Duodenal mucosa (tissue), 2 donors: ENCODE measurements around the gene NUMB.

Experiments
- H3K27ac ChIP-seq: one replicate; pipeline ENCODE4 v1.7.0; 2013; ENCODE audit warnings: low read depth, low read length
- H3K27me3 ChIP-seq, 2 donors: one replicate each; pipeline ENCODE4 v1.7.0; 2013; ENCODE audit warnings: low read length in 2 of 2, control low read depth in 1 of 2; ENCODE audit not compliant: insufficient read depth in 2 of 2, control insufficient read depth in 1 of 2
- H3K36me3 ChIP-seq, 2 donors: one replicate each; pipeline ENCODE4 v1.7.0; 2013; ENCODE audit warnings: low read length in 2 of 2, control low read depth in 1 of 2; ENCODE audit not compliant: insufficient read depth in 2 of 2, control insufficient read depth in 1 of 2
- H3K4me1 ChIP-seq, 2 donors: one replicate each; pipeline ENCODE4 v1.7.0; 2013; ENCODE audit warnings: low read length in 2 of 2, control low read depth in 1 of 2; ENCODE audit not compliant: insufficient read depth in 2 of 2, control insufficient read depth in 1 of 2
- H3K4me3 ChIP-seq, 2 donors: one replicate each; pipeline ENCODE4 v1.7.0; 2013; ENCODE audit warnings: low read length in 2 of 2, low read depth in 1 of 2
- H3K9ac ChIP-seq, 2 donors: one replicate each; pipeline ENCODE4 v1.7.0; 2013; ENCODE audit warnings: low read length in 2 of 2, low read depth in 1 of 2
- H3K9me3 ChIP-seq, 2 donors: one replicate each; pipeline ENCODE4 v1.7.0; 2013; ENCODE audit warnings: low read length in 2 of 2, control low read depth in 1 of 2; ENCODE audit not compliant: control insufficient read depth in 1 of 2

The NUMB gene

DNA sequence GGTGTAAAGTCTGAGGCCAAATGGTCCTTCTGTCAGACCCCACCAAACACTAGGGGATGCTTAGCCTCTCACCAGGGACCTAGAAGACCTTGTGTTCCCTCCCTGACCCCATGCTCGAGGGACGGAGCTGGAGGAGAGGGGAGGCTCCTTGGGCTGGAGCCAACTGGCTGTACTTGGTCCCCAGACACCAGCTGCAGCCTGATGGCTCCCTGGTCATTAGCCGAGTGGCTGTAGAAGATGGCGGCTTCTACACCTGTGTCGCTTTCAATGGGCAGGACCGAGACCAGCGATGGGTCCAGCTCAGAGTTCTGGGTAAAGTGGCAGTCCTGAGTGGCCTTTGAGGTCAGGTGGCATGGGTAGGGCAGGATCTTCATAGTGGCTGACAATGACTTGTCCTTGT is 192.0 kb downstream of the NUMB start:
- H3K4me3 ChIP-seq, result no peak overlapping the region
- no peaks in the 10 kb centered on the region for H3K9me3 ChIP-seq
- H3K27me3 ChIP-seq, result no peaks in the 10 kb centered on the region
- H3K27ac ChIP-seq, result no peak overlapping the region
- H3K9ac ChIP-seq, result no peak overlapping the region
- no peaks in the 10 kb centered on the region for H3K36me3 ChIP-seq
- H3K4me1 ChIP-seq, result peaks cover 4 to 6% of the 10 kb centered on the region in 2 donors

GRCh38 chr14:73265721-73266046 is 192.7 kb downstream of the NUMB start:
- Histone ChIP-seq H3K27ac (no peak overlapping the region), H3K4me3 (no peak overlapping the region), H3K9me3 (no peaks in the 10 kb centered on the region), H3K36me3 (no peaks in the 10 kb centered on the region), H3K27me3 (no peaks in the 10 kb centered on the region), H3K4me1 (peaks cover 4 to 6% of the 10 kb centered on the region in 2 donors), H3K9ac (no peak overlapping the region)

DNA sequence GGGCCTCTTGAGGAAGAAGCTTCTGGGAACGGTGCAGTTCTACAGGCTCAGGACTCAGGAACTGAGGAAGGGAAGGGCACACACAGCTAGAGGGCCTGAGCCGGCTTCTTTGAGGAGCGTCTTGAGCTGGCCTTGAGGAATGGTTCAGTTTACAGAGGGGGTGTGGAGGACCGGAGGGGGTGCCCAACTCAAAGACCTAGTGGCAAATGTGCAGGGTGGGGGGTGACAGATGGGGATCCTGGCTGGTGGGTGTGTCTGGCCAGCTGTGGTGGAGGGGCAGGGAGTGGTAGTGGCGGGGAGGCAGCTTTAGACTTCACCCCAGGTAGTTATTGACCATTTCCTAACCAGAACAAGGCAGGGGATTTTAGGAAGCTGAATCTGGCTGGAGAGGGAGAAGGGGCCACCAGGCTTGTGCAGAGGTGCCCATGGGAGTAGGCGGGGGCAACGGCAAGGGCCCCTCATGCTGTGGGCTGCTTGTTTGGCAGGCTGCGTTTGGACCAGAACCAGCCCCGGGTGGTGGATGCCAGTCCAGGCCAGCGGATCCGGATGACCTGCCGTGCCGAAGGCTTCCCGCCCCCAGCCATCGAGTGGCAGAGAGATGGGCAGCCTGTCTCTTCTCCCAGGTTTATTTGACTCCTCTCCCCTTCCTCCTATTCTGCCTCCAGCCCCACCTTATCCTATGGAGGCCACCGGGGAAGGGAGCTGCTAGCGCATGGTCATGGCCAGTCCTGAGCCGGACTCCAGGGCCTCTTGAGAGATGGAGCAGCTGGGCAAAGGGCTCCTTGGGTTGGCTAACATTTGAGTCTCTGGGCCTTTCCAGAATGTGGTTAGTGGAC is 193.2 kb downstream of the NUMB start:
- Histone ChIP-seq H3K4me3 (no peak overlapping the region), H3K36me3 (no peaks in the 10 kb centered on the region), H3K27ac (no peak overlapping the region), H3K27me3 (no peaks in the 10 kb centered on the region), H3K9ac (no peak overlapping the region), H3K9me3 (no peaks in the 10 kb centered on the region), H3K4me1 (peaks cover 4 to 6% of the 10 kb centered on the region in 2 donors)

DNA sequence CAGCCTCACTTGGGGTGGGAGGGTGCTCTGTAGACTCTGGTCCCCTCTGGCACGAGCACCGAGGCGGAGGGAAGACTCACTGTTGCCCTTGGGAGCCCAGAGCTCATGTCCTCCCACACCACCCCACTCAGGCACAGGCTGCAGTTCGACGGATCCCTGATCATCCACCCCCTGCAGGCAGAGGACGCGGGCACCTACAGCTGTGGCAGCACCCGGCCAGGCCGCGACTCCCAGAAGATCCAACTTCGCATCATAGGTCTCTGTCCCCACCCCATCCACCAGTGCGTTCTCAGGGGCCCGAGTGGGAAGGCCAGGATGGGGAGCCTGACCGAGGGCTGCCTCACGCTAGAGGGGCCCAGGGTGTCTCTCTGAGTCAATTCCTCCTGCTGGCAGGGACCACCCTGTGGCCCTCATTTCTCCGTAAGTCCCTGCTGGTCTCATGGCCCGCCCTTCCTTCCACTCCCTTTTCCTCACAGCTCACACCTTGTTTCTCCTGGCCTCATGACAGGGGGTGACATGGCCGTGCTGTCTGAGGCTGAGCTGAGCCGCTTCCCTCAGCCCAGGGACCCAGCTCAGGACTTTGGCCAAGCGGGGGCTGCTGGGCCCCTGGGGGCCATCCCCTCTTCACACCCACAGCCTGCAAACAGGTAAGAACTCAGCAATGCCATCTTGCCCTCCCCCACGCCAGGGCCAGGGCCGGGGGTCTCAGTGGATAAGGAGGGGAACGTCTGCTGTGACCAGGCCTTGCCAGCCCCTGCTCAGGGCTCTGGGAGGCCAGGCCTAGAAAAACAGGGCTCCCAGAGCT is 194.1 kb downstream of the NUMB start:
- H3K36me3 ChIP-seq, result no peaks in the 10 kb centered on the region
- H3K27ac ChIP-seq, result no peak overlapping the region
- H3K9ac ChIP-seq, result no peak overlapping the region
- peaks cover 0 to 1% of the 10 kb centered on the region in 2 donors for H3K4me1 ChIP-seq
- H3K27me3 ChIP-seq, result no peaks in the 10 kb centered on the region
- H3K9me3 ChIP-seq, result no peaks in the 10 kb centered on the region
- no peak overlapping the region for H3K4me3 ChIP-seq

DNA sequence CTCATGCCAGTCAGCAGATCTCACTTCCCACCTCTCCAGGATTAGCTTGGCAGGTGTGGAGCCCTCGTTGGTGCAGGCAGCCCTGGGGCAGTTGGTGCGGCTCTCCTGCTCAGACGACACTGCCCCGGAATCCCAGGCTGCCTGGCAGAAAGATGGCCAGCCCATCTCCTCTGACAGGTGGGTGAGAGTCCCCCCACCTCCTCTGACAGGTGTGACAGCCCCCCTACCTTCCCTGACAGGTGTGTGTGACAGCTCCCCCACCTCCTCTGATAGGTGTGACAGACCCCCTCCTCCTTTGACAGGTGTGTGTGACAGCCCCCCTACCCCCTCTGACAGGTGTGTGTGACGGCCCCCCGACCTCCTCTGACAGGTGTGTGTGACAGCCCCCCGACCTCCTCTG is 194.7 kb downstream of the NUMB start:
- Histone ChIP-seq H3K27me3 (no peaks in the 10 kb centered on the region), H3K9me3 (no peaks in the 10 kb centered on the region), H3K36me3 (no peaks in the 10 kb centered on the region), H3K9ac (no peak overlapping the region), H3K27ac (no peak overlapping the region), H3K4me1 (no peaks in the 10 kb centered on the region), H3K4me3 (no peak overlapping the region)

DNA sequence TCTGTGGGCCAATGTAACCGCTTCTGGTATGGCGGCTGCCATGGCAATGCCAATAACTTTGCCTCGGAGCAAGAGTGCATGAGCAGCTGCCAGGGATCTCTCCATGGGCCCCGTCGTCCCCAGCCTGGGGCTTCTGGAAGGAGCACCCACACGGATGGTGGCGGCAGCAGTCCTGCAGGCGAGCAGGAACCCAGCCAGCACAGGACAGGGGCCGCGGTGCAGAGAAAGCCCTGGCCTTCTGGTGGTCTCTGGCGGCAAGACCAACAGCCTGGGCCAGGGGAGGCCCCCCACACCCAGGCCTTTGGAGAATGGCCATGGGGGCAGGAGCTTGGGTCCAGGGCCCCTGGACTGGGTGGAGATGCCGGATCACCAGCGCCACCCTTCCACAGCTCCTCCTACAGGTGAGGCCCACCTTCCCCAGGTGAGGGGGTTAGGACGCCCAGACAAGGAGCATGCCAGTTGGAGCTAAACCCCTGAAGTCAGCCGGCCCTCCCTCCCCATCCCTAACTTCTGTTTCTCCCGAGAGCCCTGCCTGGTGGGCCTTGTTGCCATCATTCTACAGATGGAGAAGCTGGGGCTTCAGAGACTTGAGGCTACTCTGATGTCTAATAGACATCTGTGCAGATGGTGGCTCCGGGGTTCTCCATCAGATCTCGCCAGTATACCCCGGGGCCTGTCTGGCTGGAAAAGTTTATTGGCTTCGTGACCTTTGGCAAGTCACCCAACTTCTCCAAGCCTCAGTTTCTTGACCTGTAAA is 195.7 kb downstream of the NUMB start:
- Histone ChIP-seq H3K9ac (no peak overlapping the region), H3K4me1 (no peaks in the 10 kb centered on the region), H3K27ac (no peak overlapping the region), H3K27me3 (no peaks in the 10 kb centered on the region), H3K9me3 (no peaks in the 10 kb centered on the region), H3K4me3 (no peak overlapping the region), H3K36me3 (no peaks in the 10 kb centered on the region)

DNA sequence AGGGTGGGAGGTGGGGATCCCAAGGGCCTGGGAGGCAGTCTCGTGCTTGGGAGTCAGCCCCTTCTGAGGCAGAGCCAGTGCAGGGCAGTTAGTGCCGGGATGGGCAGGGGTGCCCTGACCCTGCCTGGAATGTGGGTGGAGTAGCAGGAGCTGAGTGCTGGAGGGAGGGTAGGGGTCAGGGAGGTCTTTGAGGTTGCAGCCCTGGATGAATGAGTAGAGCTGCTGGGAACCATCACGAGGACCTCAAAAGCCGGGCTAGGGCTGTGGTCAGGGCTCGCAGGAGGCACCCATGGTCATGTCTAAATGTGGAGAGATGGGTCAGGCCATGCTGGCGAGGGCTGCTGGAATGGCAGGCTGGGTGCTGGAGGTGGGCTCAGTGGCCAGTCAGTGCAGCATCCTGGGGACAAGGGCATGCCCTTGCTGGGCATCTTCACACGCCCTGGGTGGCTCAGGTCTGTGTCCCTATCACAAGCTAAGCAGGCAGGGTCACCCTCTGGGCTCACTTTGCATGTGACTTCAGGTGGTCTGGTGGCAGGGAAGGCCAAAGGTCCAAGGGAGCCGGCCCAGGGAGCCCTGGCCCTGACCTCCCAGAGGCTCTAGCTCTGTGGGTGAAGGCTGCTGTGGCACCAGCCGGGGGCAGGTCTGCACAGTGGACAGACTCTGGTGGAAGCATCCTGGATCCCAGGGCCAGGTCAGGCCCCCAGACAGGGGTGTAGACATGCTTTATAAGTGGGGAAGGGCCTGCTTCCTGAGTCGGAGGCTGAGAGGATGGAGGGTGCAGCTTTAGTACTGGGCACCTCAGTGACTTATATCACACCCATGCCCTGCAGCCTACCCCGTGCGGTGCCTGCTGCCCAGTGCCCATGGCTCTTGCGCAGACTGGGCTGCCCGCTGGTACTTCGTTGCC is 196.6 kb downstream of the NUMB start:
- Histone ChIP-seq H3K27ac (no peak overlapping the region), H3K4me3 (no peak overlapping the region), H3K27me3 (no peaks in the 10 kb centered on the region), H3K9me3 (no peaks in the 10 kb centered on the region), H3K9ac (no peak overlapping the region), H3K36me3 (no peaks in the 10 kb centered on the region), H3K4me1 (no peaks in the 10 kb centered on the region)

DNA sequence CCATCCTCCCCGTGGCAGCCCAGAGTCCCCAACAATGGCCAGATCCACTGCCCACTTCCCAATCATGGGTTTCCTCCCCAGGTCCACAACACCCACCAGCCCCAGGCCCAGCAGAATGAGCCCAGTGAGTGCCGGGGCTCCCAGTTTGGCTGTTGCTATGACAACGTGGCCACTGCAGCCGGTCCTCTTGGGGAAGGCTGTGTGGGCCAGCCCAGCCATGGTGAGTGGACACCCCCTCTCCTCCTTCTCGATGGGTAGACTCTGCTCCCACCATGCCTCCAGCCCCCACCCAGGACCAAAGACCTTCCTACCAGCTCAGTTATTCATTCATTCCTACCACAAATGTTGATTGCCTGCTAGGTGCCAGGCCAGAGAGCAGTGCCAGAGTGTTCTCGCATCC is 197.3 kb downstream of the NUMB start:
- Histone ChIP-seq H3K27ac (no peak overlapping the region), H3K4me1 (no peaks in the 10 kb centered on the region), H3K9ac (no peak overlapping the region), H3K9me3 (no peaks in the 10 kb centered on the region), H3K4me3 (no peak overlapping the region), H3K36me3 (no peaks in the 10 kb centered on the region), H3K27me3 (no peaks in the 10 kb centered on the region)

GRCh38 chr14:73260574-73260973 is 197.8 kb downstream of the NUMB start:
- Histone ChIP-seq H3K4me3 (no peak overlapping the region), H3K27ac (no peak overlapping the region), H3K4me1 (no peaks in the 10 kb centered on the region), H3K9ac (no peak overlapping the region), H3K27me3 (no peaks in the 10 kb centered on the region), H3K9me3 (no peaks in the 10 kb centered on the region), H3K36me3 (no peaks in the 10 kb centered on the region)
